HG03139 (cell line): Measurements from ENCODE around the gene MAG.

Experiments used
- ATAC-seq: cut with Tn5 transposase; IDR thresholded peaks from one replicate; pipeline ENCODE4 v1.9.1; 2021; ENCODE audit not compliant: unreplicated experiment

MAG gene

DNA sequence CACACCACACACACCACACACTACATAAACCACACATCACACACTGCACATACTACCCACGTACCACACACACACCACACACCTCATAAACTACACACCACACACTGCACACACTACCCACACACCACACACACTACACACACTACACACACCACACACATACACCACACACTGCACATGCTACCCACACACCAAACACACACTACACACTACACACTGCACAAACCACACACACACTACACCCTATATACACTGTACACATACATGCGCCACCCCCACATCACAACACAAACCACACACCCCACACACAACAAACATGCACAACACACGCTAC is 5.5 kb downstream of the MAG start:
- no peak for ATAC-seq

GRCh38 chr19:35297922-35298321 is 6.0 kb downstream of the MAG start:
- no peak for ATAC-seq

DNA sequence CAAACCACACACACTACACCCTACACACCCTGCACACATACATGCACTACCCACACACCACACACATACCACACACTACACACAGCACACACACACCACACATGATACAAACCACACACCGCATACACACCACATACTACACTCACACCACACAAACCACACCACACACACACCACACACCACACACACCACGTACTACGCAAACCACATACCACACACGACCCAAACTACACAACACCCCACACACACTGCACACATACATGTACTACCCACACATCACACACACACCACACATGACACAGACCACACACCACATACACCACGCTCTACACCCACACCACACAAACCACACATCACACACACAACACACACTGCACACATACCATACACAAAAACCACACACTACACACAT is 6.6 kb downstream of the MAG start:
- ATAC-seq, result no peak

DNA sequence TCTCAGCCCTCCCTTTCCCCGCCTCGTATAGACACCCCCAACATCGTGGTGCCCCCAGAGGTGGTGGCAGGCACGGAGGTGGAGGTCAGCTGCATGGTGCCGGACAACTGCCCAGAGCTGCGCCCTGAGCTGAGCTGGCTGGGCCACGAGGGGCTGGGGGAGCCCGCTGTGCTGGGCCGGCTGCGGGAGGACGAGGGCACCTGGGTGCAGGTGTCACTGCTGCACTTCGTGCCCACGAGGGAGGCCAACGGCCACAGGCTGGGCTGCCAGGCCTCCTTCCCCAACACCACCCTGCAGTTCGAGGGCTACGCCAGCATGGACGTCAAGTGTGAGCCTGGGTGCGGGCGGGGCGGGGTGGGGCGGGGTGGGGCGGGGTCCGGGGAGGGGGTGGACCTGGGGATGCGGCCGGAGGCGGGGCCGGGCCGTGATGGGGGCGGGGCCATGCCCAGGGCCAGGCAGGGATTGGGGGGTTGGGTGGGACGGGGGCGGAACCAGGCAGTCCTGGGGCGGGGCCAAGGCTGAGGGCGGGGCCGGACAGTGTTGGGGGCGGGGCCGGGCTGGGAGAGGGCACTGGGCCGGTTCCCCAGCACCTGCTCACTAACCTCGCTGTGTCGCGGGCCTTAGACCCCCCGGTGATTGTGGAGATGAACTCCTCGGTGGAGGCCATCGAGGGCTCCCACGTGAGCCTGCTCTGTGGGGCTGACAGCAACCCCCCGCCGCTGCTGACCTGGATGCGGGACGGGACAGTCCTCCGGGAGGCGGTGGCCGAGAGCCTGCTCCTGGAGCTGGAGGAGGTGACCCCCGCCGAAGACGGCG is 7.8 kb downstream of the MAG start:
- no peak for ATAC-seq

DNA sequence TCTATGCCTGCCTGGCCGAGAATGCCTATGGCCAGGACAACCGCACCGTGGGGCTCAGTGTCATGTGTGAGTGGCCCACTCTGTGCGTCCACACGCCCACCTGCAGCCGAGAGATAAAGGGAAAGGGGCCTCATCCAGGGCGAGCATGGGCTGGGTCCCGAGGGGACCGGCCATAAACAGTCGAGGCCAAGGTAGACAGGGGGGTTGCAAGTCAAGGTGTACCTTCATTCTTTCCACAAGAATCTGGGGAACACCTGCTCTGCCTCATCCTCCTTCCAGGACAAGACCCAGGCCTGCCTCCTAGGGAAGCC is 8.3 kb downstream of the MAG start:
- no peak for ATAC-seq

DNA sequence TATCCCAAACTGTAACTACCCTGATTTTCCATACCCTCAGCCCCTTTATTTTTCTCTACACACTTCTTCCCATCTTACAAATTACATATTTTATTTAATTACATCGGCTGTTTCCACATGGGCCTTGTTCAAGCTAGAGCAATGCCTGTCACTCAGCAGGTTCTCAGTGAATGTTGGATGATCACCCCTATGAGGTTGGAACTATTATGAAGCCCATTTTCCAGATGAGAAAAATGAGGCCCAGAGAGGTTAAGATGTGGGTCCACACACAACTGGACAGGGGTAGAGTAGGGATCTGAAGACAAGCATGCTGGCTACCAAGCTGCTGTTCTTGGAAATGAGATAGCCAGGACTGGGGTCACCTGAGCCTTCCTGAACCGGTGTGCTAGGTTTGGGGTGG is 10.0 kb downstream of the MAG start:
- ATAC-seq, result no peak

DNA sequence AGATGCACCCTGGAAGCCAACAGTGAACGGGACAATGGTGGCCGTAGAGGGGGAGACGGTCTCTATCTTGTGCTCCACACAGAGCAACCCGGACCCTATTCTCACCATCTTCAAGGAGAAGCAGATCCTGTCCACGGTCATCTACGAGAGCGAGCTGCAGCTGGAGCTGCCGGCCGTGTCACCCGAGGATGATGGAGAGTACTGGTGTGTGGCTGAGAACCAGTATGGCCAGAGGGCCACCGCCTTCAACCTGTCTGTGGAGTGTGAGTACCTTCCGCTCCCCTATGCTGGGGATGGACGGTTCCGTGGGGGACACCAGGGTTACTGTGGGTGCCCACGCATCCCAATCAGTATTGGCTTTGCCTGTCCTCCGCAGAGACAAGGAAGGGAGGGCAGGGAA is 10.5 kb downstream of the MAG start:
- no peak for ATAC-seq

GRCh38 chr19:35303357-35303915 is 11.5 kb downstream of the MAG start:
- ATAC-seq, result no peak

DNA sequence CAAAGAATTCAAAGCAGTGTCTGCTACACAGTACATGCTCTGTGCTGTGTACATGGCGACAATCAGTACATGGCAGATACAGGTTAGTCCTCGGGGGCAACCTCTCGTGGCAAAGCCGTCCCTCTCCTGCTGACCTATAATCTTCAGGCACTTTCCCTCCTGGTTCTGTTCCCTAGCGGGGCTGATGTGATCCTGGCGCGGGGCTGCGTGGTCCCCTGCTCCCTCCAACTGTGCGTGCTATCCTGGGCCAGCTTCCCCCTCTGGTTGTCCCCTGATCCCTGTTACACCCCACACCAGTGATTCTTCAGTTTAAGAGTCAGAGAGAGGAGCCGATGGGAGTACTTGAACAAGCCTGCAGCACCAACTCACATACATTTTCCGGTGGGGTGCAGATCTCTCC is 12.1 kb downstream of the MAG start:
- ATAC-seq, result no peak

GRCh38 chr19:35305181-35305580 is 13.2 kb downstream of the MAG start:
- ATAC-seq, result no peak

DNA sequence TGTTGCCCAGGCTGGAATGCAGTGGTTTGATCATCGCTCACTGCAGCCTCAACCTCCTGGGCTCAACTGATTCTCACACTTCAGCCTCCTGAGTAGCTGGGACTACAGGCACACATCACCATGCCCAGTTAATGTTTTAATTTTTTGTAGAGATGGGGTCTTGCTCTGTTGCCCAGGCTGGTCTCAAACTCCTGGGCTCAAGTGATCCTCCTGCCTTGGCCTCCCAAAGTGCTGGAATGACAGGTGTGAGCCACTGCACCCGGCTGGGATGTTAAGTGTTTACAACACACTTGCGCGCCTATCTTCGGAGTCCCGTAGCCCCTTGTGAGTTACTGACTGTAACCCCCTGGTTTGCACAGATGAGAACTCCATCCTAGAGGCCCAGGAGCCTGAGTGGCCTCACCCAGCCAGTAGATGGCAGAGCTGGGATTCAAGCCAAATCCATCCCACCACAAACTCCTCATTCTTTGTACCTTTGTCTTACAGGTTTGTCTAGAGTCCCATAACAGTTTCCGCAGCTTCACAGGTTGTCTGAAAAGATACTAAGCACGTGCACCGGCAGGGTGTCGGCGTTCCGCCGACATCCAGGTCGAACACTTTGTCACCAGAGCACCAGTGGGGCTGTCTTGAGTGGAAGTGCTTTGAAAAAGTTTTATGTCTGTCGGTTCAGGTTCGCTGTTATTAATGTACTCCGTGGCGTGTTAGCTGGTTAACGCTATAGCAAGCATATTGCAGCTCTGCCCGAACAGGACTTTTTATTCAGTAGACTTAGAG is 14.7 kb downstream of the MAG start:
- ATAC-seq, result no peak

- ATAC-seq, result no peak
Observed at GRCh38 chr19:35307931-35308330, 16.0 kb downstream of the MAG start.

DNA sequence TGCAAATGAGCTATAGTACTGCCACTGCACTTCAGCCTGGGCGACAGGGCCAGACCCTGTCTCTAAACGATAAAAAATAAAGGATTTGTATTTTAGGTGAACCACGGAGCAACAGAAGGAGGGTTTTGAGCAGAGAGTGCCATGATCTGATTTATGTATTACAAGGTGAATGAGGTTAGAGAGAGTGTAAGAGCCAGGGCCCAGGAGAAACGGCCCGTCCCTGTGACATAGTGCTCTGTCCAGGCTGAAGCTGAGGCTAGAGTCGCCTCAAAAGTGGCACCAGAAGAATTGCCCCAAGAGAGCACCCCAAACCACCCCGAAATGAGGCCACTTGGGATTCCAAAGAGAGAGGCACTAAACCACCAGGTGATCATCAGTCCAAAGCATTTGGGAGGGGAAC is 16.9 kb downstream of the MAG start:
- no peak for ATAC-seq

- ATAC-seq, result no peak
Observed at GRCh38 chr19:35309481-35310279, 17.7 kb downstream of the MAG start.

- ATAC-seq, result no peak
Observed at GRCh38 chr19:35310331-35310730, 18.4 kb downstream of the MAG start.

- no peak for ATAC-seq
Observed at GRCh38 chr19:35310811-35311465, 19.0 kb downstream of the MAG start.

DNA sequence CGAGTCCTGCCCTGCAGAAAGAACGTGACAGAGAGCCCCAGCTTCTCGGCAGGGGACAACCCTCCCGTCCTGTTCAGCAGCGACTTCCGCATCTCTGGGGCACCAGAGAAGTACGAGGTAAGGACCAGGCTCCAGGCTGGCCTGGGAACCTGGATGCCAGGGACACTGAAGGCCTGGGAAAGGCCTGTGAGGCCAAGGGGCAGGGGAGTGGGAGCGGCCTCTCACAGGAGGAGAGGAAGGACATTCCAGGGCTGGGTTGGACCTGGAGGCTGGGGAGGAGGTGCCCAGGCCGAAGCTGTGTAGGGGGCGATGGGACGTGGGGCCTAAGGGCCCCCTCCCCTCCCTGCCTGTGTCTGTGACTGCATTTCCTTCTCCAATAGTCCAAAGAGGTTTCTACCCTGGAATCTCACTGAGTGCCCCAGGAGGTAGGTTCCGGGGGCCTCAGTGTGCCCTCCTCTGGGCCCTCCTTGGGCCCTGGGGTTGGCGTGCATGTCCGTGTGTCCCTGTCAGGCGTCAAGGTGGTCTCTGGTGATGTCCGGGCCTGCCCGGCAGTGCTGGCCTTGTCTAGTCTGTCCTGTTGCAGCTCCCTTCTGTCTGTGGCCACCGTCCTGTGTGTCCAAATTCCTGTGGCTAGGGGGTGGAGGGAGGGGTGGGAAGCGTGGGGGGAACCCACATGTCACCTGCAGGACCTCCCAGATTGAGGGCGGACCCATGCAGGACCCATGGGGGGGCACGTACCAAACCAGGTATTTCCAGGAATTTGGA is 20.1 kb downstream of the MAG start:
- ATAC-seq, result no peak

- ATAC-seq, result no peak
Observed at GRCh38 chr19:35313587-35313986, 21.6 kb downstream of the MAG start.

DNA sequence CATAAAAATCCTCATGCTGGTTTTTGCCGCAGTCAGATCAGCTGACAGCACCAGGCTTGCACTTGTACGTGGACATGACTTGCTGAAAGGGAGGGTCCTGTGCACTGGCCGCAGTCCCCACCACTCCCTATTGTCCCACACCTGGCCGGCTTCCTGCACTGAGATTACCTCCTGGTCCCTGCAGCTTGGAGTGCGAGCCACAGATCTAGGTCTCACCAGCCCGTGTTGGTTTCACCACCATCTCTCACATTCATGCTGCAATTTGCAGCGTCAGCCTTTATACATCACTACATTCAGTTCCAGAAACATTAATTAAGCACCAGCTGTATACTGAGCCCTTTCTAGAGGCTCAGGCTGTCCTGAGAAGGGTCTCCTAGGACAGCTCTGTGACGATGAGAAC is 22.1 kb downstream of the MAG start:
- no peak for ATAC-seq

GRCh38 chr19:35314858-35315470 is 23.0 kb downstream of the MAG start:
- no peak for ATAC-seq
